GM19023 (cell line): Measurements from ENCODE around the gene IRS1.
"Not testable (repeated sequence)": the region's sequence is repeated elsewhere in the genome, so short reads cannot be mapped to it uniquely, and the experiment has no call there.

Source experiments
- ATAC-seq: cut with Tn5 transposase; IDR thresholded peaks from one replicate; pipeline ENCODE4 v1.9.1; 2021; ENCODE audit warnings: mild to moderate bottlenecking, moderate library complexity; ENCODE audit not compliant: unreplicated experiment

Gene IRS1

GRCh38 chr2:226799211-226799975 lies at the start of gene IRS1:
Gene IRS1 (minus strand): TSS chr2:226799820. CDS start chr2:226798738, 1,082 bp downstream.
- ATAC-seq: peak; percentile 33

- no peak for ATAC-seq
Observed at GRCh38 chr2:226849349-226849748, 49.7 kb upstream of the IRS1 start.

- no peak for ATAC-seq
Observed at GRCh38 chr2:226847511-226847910, 47.9 kb upstream of the IRS1 start.

- ATAC-seq: no peak
Observed at GRCh38 chr2:226847090-226847489, 47.5 kb upstream of the IRS1 start.

- ATAC-seq: no peak
Observed at GRCh38 chr2:226845386-226846116, 45.9 kb upstream of the IRS1 start.

GRCh38 chr2:226843001-226843400 lies 43.4 kb upstream of the IRS1 start:
- ATAC-seq: not testable (repeated sequence)

GRCh38 chr2:226839951-226840350 lies 40.3 kb upstream of the IRS1 start:
- no peak for ATAC-seq

- no peak for ATAC-seq
Observed at GRCh38 chr2:226839161-226839560, 39.5 kb upstream of the IRS1 start.

- ATAC-seq: no peak
Observed at GRCh38 chr2:226838722-226839121, 39.1 kb upstream of the IRS1 start.

GRCh38 chr2:226837787-226838603 lies 38.4 kb upstream of the IRS1 start:
- ATAC-seq: no peak

- ATAC-seq: no peak
Observed at GRCh38 chr2:226837334-226837733, 37.7 kb upstream of the IRS1 start.

- ATAC-seq: no peak
Observed at GRCh38 chr2:226836548-226836885, 36.9 kb upstream of the IRS1 start.

- peak; percentile 85 for ATAC-seq
Observed at GRCh38 chr2:226835796-226836547, 36.4 kb upstream of the IRS1 start, which contains the start of gene RHBDD1. Gene RHBDD1 (plus strand): TSS chr2:226836054. CDS start chr2:226864694, 28,640 bp downstream.

GRCh38 chr2:226835420-226835795 lies 35.8 kb upstream of the IRS1 start:
- ATAC-seq: peak; percentile 26

GRCh38 chr2:226834880-226835279 lies 35.3 kb upstream of the IRS1 start:
- not testable (repeated sequence) for ATAC-seq

- ATAC-seq: no peak
Observed at GRCh38 chr2:226832061-226832460, 32.4 kb upstream of the IRS1 start.

GRCh38 chr2:226831266-226831665 lies 31.6 kb upstream of the IRS1 start:
- no peak for ATAC-seq

GRCh38 chr2:226829721-226830631 lies 30.4 kb upstream of the IRS1 start:
- no peak for ATAC-seq

- ATAC-seq: no peak
Observed at GRCh38 chr2:226828191-226828590, 28.6 kb upstream of the IRS1 start.

- ATAC-seq: no peak
Observed at GRCh38 chr2:226825056-226825455, 25.4 kb upstream of the IRS1 start.
